ENCODE results near the gene MGAT3. TPM values are rescaled to one million over a fixed set of nuclear protein-coding genes. Genes with fewer than 3 reads are reported as not detected.

The MGAT3 gene
- total RNA-seq, 1 experiment from 2014 or later: 0.20 TPM

DNA sequence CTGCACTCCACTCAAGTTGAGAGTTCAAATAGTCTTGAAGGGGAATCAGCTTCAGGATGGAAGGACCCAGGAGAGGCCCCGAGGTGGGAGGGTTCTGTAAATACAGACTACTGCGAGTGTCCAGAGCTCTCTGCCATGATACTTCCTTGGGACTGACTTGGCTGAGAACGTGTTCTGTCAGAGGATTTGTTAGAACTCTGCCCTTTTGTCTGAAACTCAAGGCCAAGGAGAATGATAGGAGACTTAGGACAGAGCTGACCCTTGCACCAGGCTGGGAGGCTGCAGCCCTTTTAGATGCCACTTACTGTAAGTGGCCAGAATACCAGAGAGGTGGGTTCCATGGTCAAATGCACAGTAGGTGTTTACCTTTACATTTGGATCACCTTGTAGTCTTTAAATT is 60.7 kb downstream of the MGAT3 start:
- H2AFZ ChIP-seq (ENCODE audit: low read depth, low read length, poor library complexity, severe bottlenecking): no peak overlapping the region
- H3K79me2 ChIP-seq (ENCODE audit: insufficient read depth, low read length): peaks cover 67% of the 10 kb centered on the region
- intact Hi-C loops (cut with micrococcal nuclease): no loop called here
- peaks cover 19% of the 10 kb centered on the region; the same call in 1 of the 2 replicates for H4K20me1 ChIP-seq (ENCODE audit: insufficient read depth)
- no peaks in the 10 kb centered on the region for H3K9me2 ChIP-seq (ENCODE audit: insufficient read depth)
- H3K36me3 ChIP-seq (ENCODE audit: control insufficient read depth in 1 of 2, insufficient read depth in 2 of 2, low read length in 2 of 2): peaks cover 39 to 57% of the 10 kb centered on the region in 2 experiments
- 0 out of 2 replicates have a peak overlapping the region, but pooled peaks have one; percentile 99 for H3K27ac ChIP-seq (ENCODE audit: low read depth, low read length)
- ATAC-seq (no peak), DNase-seq (ENCODE audit: low read depth, low spot score) (no peak)
- peaks cover 15 to 30% of the 10 kb centered on the region in 2 experiments for H3K4me1 ChIP-seq (ENCODE audit: control insufficient read depth in 1 of 2, insufficient read depth in 2 of 2, low read length in 2 of 2)
- H3K27me3 ChIP-seq (ENCODE audit: insufficient read depth, low read length): no peaks in the 10 kb centered on the region
- no peak overlapping the region for H3K9ac ChIP-seq (ENCODE audit: low read length)
- H3K9me3 ChIP-seq (ENCODE audit: control insufficient read depth in 1 of 2, insufficient read depth in 1 of 2, low read depth in 1 of 2, low read length in 2 of 2): no peaks in the 10 kb centered on the region
- CTCF ChIA-PET: interaction anchor here (1.1 to 2.3 kb wide), 3 partner anchors 11 to 21 kb away, joined by 4 to 12 read pairs (median 6); partner anchors contain the start of gene MIEF1
- no TSS peak for BruUV-seq (replicated peaks)
- no peak overlapping the region for H3K4me2 ChIP-seq (ENCODE audit: low read length)
- RAD21 ChIA-PET (ENCODE audit: low non-redundant PET in 1 of 2, low total read pairs in 2 of 2, uncharacterized antibody in 2 of 2, unreplicated experiment in 2 of 2): no interaction called here
- no peak overlapping the region for H3K4me3 ChIP-seq (replicated peaks in 1 of 2; ENCODE audit: low read depth in 1 of 2, low read length in 2 of 2)
- TF ChIP-seq EZH2 (IDR thresholded peaks at IDR 0.05) (no peak), EGR1 (IDR thresholded peaks at IDR 0.05; ENCODE audit: low read depth) (no peak), EZH2phosphoT487 (IDR thresholded peaks at IDR 0.05; ENCODE audit: borderline replicate concordance) (no peak), REST (IDR thresholded peaks at IDR 0.05; ENCODE audit: low read depth) (no peak), ZNF274 (IDR thresholded peaks at IDR 0.05; ENCODE audit: low read depth, low read length) (no peak), YY1 (IDR thresholded peaks at IDR 0.05; ENCODE audit: extremely low read depth, insufficient replicate concordance, low read depth, low read length) (no peak), ZBTB33 (IDR thresholded peaks at IDR 0.05; ENCODE audit: extremely low read depth, insufficient replicate concordance, low read length) (no peak), SRF (IDR thresholded peaks at IDR 0.05; ENCODE audit: low read depth) (no peak), POLR2AphosphoS5 (IDR thresholded peaks at IDR 0.05; ENCODE audit: low read depth, low read length) (no peak)
- TF ChIP-seq, protein P1, sequence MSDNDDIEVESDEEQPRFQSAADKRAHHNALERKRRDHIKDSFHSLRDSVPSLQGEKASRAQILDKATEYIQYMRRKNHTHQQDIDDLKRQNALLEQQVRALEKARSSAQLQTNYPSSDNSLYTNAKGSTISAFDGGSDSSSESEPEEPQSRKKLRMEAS (IDR thresholded peaks at IDR 0.05): no peak
- POLR2A ChIA-PET: interaction anchor here (0.8 to 1.6 kb wide), 3 partner anchors 10 to 21 kb away, joined by 3 to 5 read pairs (median 5); partner anchors contain the start of gene MIEF1

Measured in HCT116 (cell line).